ENCODE measurements around the gene FUOM. TPM values are rescaled to one million over a fixed set of nuclear protein-coding genes. Genes with fewer than 3 reads are reported as not detected.

Gene FUOM, protein sequence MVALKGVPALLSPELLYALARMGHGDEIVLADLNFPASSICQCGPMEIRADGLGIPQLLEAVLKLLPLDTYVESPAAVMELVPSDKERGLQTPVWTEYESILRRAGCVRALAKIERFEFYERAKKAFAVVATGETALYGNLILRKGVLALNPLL
- 29.9 to 34.4 TPM (median 32.2 TPM) in 3 replicates for total RNA-seq
- long read RNA-seq, transcript FUOM-201 (6 exons, 709 nt): major isoform, 9 of 20 reads
- long read RNA-seq, partial matches to known transcripts: 3 of 20 reads
- long read RNA-seq, other reads (novel, unspliced or antisense): 3 of 20 reads

- Mint-ChIP-seq H3K4me3 (ENCODE audit: unreplicated experiment) (peak within 1 kb of the TSS; percentile 72), H3K9me3 (ENCODE audit: low read depth) (no peaks in the 10 kb centered on the region), H3K4me1 (ENCODE audit: low read depth) (no peaks in the 10 kb centered on the region), H3K27ac (ENCODE audit: unreplicated experiment) (peak within 1 kb of the TSS; percentile 54), H3K27me3 (ENCODE audit: low read depth) (no peaks in the 10 kb centered on the region), H3K36me3 (ENCODE audit: low read depth) (peaks cover 8% of the 10 kb centered on the region)
- TF ChIP-seq, protein P1, sequence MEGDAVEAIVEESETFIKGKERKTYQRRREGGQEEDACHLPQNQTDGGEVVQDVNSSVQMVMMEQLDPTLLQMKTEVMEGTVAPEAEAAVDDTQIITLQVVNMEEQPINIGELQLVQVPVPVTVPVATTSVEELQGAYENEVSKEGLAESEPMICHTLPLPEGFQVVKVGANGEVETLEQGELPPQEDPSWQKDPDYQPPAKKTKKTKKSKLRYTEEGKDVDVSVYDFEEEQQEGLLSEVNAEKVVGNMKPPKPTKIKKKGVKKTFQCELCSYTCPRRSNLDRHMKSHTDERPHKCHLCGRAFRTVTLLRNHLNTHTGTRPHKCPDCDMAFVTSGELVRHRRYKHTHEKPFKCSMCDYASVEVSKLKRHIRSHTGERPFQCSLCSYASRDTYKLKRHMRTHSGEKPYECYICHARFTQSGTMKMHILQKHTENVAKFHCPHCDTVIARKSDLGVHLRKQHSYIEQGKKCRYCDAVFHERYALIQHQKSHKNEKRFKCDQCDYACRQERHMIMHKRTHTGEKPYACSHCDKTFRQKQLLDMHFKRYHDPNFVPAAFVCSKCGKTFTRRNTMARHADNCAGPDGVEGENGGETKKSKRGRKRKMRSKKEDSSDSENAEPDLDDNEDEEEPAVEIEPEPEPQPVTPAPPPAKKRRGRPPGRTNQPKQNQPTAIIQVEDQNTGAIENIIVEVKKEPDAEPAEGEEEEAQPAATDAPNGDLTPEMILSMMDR (IDR thresholded peaks at IDR 0.05): no peak
- DNase-seq (ENCODE audit: low spot score): peak; percentile 93
Observed at GRCh38 chr10:133357285-133358161, at the start of gene FUOM. Gene FUOM, minus strand, starts transcription at chr10:133358019. Its CDS starts 12 bp downstream, at chr10:133358007.

GRCh38 chr10:133405844-133406527 is 48.2 kb upstream of the FUOM start:
- no peak overlapping the region for H3K27ac Mint-ChIP-seq (ENCODE audit: unreplicated experiment)
- H3K36me3 Mint-ChIP-seq (ENCODE audit: low read depth): peaks cover 51% of the 10 kb centered on the region
- no peaks in the 10 kb centered on the region for H3K27me3 Mint-ChIP-seq (ENCODE audit: low read depth)
- no peak for DNase-seq (ENCODE audit: low spot score)
- peaks cover 18% of the 10 kb centered on the region for H3K4me1 Mint-ChIP-seq (ENCODE audit: low read depth)
- H3K9me3 Mint-ChIP-seq (ENCODE audit: low read depth): peaks cover 16% of the 10 kb centered on the region
- TF ChIP-seq, protein P1 (IDR thresholded peaks at IDR 0.05): no peak
- H3K4me3 Mint-ChIP-seq (ENCODE audit: unreplicated experiment): no peak overlapping the region

GRCh38 chr10:133405272-133405671 is 47.5 kb upstream of the FUOM start:
- peaks cover 18% of the 10 kb centered on the region for H3K4me1 Mint-ChIP-seq (ENCODE audit: low read depth)
- TF ChIP-seq, protein P1 (IDR thresholded peaks at IDR 0.05): no peak
- peaks cover 14% of the 10 kb centered on the region for H3K9me3 Mint-ChIP-seq (ENCODE audit: low read depth)
- H3K27ac Mint-ChIP-seq (ENCODE audit: unreplicated experiment): no peak overlapping the region
- no peaks in the 10 kb centered on the region for H3K27me3 Mint-ChIP-seq (ENCODE audit: low read depth)
- H3K4me3 Mint-ChIP-seq (ENCODE audit: unreplicated experiment): no peak overlapping the region
- peaks cover 49% of the 10 kb centered on the region for H3K36me3 Mint-ChIP-seq (ENCODE audit: low read depth)
- no peak for DNase-seq (ENCODE audit: low spot score)

- Mint-ChIP-seq H3K4me1 (ENCODE audit: low read depth) (peaks cover 18% of the 10 kb centered on the region), H3K9me3 (ENCODE audit: low read depth) (peaks cover 8% of the 10 kb centered on the region), H3K36me3 (ENCODE audit: low read depth) (peaks cover 42% of the 10 kb centered on the region), H3K27me3 (ENCODE audit: low read depth) (no peaks in the 10 kb centered on the region), H3K27ac (ENCODE audit: unreplicated experiment) (no peak overlapping the region), H3K4me3 (ENCODE audit: unreplicated experiment) (no peak overlapping the region)
- DNase-seq (ENCODE audit: low spot score): no peak
- TF ChIP-seq, protein P1 (IDR thresholded peaks at IDR 0.05): no peak
Observed at GRCh38 chr10:133403784-133404183, 46.0 kb upstream of the FUOM start.

GRCh38 chr10:133403359-133403758 is 45.5 kb upstream of the FUOM start:
- Mint-ChIP-seq H3K4me3 (ENCODE audit: unreplicated experiment) (no peak overlapping the region), H3K27ac (ENCODE audit: unreplicated experiment) (no peak overlapping the region), H3K9me3 (ENCODE audit: low read depth) (peaks cover 4% of the 10 kb centered on the region), H3K4me1 (ENCODE audit: low read depth) (peaks cover 18% of the 10 kb centered on the region), H3K36me3 (ENCODE audit: low read depth) (peaks cover 39% of the 10 kb centered on the region), H3K27me3 (ENCODE audit: low read depth) (no peaks in the 10 kb centered on the region)
- no peak for DNase-seq (ENCODE audit: low spot score)
- TF ChIP-seq, protein P1 (IDR thresholded peaks at IDR 0.05): no peak
